Stimulated activated naive CD8-positive, alpha-beta T cell treated with anti-CD3 and anti-CD28 coated beads, Interleukin-15, Interleukin-2, amounts not matched to agents 100 U/mL and 50 U/mL, for 24 hours (primary cell): Measurements from ENCODE around the gene KAT14.
A peak's percentile ranks its signal among the peaks of the same experiment; 100 is the strongest.
"Not testable (repeated sequence)": the region's sequence is repeated elsewhere in the genome, so short reads cannot be mapped to it uniquely, and the experiment has no call there.

Experiments used
- ATAC-seq: fragments of 150-1000 bp; cut with Tn5 transposase; one replicate; pipeline ENCODE4 v1.10.0; 2021
- DNase-seq: peaks from one replicate; pipeline ENCODE4 v3.0.0; 2021

KAT14 gene

DNA sequence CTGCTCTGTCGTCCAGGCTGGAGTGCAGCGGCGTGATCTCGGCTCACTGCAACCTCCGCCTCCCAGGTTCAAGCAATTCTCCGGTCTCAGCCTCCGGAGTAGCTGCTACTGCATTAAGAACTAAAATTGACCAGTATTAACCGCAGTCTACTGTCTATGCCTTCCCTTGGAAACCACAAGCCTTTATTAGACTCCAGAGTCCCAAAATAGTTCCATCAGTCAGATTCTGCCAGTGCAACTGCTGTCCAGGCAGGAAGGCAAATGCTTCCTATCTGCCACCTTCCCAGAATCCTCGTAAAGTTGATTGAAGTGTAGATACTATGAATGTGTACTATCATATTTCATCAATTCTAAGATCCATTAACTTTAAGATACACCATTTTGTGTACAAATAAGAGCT is 16.7 kb downstream of the KAT14 start:
- ATAC-seq (no peak), DNase-seq (no peak)

DNA sequence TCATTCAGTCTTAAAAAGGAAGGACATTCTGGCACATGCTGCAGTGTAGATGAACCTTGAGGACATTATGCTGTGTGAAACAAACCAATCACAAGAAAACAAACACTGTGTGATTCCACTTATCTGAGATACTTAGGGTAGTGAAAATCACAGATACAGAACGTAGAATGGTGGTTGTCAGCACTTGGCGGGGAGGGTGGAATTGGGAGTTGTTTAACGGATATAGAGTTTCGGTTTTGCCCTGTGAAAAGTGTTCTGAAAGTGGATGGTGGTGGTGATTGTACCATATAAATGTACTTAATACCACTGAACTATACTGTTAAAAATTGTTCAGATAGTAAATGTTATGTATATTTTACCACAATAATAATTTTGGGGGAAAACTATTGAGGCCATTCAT is 18.4 kb downstream of the KAT14 start:
- no peak for ATAC-seq
- DNase-seq: no peak

DNA sequence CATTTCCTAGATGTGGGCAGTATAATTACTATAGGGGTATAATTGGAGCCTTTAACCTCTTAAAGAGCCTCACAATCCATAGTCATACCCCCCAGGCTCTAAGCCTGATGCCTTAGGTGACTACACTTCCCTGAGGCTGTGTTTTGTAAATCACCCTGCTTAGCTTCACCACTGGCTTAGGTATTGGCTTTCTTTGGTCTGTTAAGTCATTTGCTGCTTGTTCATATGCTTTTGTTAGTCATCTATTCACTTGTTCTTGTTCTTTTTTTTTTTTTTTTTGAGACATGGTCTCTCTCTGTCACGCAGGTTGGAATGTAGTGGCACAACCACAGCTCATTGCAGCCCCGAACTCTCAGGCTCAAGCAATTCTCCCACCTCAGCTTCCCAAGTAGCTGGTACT is 26.7 kb downstream of the KAT14 start:
- DNase-seq (no peak), ATAC-seq (no peak)

DNA sequence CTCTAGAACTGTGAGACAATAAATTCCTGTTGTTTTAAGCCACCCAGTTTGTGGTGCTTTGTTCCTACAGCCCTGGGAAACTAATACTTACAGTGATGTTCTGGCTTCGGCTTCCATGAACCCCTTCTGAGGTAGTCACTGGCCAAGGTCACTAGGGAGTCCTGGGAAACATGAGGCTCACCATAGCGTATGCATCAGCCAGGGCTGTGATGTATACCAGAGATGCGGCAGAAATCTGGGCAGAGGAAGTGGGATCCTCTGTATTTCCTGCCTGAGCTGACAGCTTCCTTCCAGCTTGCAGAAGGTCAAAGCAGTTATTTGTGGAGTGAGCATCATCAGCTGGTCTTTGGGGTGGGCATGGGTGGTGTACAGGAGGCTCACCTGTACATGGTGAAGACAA is 27.9 kb downstream of the KAT14 start:
- DNase-seq: no peak
- ATAC-seq: peak; percentile 40

DNA sequence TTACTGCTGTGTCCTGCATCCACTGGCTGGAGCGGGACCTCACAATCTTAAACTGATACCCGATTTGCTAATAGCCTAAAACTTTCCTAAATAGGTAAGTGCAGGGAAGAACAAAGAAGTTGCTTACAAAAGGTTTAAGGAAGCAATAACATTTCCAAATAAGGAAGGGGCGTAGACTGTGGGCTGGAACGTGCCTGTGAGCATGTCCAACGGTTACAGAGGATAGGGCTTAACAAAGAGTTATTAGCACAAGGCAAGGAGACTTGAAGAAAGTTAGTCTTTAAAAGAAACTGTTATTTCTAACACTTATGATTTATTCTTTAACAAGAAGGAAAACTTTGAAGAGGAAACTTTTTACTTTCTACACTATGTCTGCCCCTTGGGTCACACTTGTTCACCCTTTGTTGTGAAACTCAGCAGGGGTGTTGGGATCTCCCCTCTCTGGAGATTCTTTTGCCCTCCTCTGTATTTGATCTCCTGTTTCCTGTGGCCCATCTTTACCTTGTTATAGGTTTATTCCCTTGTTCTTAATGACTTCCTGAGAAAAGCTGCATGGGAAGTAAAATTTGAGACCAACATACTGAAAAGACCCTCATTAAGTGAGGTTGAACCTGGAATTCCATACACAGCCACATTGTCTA is 28.7 kb downstream of the KAT14 start:
- no peak for ATAC-seq
- no peak for DNase-seq

DNA sequence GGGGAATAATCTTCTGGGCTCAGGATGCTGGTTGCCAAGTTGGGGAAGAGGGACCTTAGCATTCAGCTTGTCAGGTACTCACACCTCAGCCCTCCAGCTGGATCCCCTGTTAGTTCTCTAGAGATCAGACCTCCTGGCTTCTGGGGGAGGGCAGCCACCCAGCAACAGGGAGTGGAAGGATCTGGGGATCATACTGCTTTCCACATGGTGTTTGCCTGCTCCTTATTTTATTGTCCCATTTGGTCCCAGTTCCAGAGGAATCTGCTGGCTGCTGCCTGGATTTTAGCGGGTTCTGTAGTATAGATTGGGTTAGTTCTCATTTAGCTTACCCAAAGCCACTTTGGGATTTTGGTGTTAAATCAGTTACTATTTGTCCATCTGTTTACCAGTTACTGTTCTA is 29.3 kb downstream of the KAT14 start:
- no peak for ATAC-seq

DNA sequence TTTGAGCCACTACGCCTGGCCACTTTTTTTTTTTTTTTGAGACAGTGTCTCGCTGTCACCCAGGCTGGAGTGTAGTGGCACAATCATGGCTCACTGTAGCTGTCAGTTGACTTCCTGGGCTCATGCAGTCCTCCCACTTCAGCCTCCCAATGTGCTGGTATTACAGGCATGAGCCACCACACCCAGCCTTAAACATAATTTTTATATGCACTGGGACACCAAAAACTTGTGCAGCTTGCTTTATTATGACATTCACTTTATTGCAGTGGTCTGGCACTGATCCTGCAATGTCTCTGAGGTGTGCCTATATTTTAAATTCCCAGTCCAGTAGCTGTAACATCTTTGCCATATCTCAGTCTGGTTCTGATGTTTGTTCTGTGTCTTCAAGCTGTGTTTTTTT is 34.7 kb downstream of the KAT14 start:
- ATAC-seq (no peak), DNase-seq (no peak)

More for the DNA sequence above, 29.3 kb downstream of the KAT14 start:
- no peak for DNase-seq

DNA sequence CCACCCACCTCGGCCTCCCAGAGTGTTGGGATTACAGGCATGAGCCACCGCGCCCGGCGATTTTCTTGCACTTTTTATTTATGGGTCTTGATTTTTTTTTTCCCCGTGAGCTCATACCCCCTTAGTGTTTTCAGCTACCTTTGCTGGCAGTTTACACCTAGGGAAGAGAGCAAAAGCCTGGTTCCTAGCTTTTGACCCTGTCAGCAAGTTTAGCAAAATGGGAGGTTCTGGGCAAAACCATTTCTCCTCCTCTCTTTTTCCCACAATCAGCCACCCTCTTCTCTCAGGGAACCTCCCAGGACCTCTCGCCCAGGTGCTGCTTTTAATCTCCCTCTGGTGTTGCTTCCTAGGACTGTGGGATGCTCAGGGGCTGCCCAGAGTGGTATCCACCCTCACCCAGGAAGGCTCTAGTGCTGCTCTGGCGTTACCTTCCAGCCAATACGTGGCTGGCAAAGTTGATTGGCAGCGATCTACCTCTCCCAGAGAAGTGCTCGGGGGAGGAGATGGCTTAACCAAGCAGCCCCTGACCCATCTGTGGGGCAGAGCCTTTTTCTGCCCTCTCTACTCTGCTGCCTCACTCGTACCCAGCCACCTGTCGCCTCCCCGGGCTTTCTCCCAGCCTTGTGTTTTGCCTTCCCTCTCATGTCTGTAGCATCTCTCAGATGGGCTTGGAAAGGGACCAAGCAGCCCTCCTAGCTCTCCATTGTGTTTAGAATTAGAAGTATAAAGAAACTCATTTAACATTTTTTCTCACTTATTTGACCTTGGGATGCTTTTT is 37.4 kb downstream of the KAT14 start:
- no peak for ATAC-seq
- no peak for DNase-seq

DNA sequence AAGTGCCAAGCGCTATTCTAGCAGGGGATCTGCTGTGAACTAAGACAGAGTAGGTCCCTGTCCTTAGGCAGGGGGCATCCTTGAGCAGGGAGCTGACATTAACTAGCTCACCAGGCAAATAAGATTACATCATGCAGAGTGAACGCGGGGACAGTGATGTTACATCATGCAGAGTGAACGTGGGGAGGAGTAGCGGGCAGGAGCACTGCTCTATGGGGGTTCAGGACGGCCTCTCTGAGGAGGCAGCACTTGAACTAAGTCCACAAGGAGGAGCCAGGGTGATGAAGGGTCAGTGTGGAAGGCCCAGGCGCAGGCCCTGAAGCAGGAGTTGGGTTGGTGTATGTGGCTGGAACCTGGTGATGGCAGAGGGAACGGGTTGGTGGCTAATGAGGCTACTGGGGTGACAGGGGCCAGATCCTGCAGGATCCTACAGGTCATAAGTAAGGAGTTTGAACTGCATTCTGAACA is 38.7 kb downstream of the KAT14 start:
- ATAC-seq: no peak

DNA sequence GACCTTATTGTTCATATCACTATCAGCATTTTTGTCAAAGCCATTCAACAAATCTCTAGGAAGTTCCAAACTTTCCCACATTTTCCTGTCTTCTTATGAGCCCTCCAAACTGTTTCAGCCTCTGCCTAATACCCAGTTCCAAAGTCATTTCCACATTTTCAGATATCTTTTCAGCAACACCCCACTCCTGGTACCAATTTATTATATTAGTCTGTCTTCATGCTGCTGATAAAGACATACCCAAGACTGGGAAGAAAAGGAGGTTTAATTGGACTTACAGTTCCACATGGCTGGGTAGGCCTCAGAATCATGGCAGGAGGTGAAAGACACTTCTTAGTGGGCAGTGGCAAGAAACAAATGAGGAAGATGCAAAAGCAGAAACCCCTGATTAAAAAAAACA is 42.7 kb downstream of the KAT14 start:
- not testable (repeated sequence) for DNase-seq, ATAC-seq

More for the DNA sequence above, 38.7 kb downstream of the KAT14 start:
- DNase-seq: no peak

DNA sequence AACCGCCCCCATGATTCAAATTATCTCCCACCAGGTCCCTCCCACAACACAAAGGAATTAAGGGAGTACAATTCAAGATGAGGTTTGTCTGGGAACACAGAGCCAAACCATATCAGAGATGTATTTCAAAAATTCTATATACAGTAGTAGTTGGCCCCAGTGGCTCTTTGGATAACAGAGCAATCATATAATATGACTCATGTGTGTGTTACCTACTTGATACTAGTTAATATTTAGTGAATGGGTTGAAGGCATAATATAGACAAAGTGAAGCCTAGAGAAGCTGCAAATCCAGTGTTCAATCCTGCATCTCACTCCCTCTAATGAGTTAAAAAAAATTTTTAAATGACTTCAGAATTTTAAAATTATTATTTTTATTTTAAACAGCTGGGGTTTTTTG is 43.2 kb downstream of the KAT14 start:
- ATAC-seq (no peak), DNase-seq (no peak)

DNA sequence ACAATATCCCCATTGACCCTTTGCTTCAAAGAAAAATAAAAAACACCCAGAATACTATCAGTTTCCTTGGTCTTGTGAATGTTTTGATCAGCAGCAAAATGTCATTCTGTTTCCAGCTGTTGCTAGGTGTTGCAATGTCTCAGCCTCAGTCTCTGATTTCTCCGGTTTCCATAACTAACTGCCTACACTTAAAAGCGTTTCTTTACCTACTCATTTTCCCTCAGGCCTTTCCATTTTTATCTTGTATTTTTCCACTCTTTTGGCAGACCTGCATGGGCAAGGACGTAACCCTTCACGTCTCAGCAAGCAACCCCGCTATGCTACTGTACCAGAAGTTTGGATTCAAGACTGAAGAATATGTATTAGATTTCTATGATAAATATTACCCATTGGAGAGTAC is 49.4 kb downstream of the KAT14 start:
- ATAC-seq: no peak
- no peak for DNase-seq

DNA sequence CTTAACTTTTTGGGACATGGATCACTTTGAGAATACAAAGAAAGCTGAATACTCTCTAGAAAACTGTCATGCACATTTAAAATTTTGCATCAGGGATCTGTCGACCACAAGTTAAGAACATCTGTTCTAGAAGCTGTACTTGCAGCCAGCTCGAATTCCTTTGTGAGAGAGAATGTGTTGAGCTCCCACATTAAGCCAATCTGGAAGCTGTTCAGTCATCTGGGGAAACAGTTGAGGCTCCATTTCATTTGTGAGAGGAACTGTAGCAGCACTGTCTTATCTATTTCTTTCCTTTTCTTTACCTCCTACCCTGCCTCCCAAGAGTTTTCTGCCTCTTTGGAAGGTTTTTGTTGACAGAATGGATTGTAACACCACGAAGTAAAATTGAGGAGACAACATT is 50.8 kb downstream of the KAT14 start:
- ATAC-seq (no peak), DNase-seq (no peak)

DNA sequence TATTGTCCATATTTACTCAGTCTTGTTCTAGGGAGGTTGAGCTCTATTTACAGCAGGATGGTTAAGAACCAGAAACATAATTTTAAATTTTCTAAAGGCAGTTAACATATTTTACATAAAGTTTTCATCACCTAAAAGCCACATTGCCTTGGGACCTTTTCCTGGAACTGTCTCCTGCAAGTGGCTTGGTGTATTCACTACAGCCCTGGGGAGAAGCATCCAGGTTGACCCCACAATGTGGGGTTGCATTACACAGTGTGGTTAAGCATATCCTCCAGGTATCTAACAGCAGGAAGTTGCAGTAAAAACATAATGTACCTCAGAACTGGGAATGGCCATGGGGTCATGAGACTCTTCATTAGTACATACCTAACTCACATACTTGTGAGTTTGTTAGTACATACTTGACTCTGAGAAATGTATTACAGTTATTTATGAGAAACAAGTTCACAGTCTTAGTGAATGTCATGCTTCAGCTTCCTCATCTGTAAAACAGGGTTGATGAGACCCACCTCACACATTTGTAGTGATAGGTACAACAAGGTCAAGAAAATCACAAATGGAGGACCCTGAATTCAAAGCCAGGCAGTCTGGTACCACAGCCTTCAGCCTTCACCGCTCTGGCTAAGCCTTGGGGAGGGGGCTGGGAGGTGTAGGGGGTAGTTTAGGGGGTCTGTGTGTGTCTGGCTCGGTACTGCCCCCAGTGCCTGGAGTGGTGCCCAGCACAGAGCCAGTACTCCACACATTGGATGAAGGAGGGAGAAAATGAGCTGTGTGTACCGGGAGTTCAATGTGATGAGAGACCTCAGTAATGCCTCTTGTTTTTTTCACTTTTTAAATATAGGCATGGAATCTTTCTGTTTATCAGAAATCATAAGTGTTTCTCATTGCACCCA is 52.9 kb downstream of the KAT14 start:
- no peak for ATAC-seq
- no peak for DNase-seq

DNA sequence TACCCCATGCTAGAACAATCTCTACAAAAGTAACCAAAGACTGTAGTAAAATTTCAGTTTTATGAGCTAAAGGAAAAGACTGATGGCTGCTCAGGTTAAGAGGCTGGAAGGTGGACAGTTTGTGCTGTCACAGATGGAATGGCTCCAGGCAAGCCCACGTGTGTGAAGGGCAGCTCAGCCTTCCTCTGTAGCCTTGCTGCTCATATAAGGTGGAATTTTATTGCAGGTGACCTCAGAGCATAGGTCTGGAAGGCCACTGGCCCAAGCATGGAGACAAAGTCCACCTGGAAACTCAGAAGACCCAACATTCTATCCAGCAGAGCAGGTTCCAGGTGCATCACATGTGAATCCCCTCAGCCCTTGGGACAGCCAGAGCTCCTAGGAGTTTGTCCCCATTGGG is 53.6 kb downstream of the KAT14 start:
- DNase-seq (no peak), ATAC-seq (no peak)

DNA sequence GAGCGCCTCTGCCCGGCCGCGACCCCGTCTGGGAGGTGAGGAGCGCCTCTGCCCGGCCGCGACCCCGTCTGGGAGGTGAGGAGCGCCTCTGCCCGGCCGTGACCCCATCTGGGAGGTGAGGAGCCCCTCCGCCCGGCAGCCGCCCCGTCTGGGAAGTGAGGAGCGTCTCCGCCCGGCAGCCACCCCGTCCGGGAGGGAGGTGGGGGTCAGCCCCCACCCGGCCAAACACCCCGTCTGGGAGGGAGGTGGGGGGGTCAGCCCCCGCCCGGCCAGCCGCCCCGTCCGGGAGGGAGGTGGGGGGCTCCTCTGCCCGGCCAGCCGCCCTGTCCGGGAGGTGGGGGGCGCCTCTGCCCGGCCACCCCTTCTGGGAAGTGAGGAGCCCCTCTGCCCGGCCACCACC is 56.8 kb downstream of the KAT14 start:
- ATAC-seq, DNase-seq: not testable (repeated sequence)

DNA sequence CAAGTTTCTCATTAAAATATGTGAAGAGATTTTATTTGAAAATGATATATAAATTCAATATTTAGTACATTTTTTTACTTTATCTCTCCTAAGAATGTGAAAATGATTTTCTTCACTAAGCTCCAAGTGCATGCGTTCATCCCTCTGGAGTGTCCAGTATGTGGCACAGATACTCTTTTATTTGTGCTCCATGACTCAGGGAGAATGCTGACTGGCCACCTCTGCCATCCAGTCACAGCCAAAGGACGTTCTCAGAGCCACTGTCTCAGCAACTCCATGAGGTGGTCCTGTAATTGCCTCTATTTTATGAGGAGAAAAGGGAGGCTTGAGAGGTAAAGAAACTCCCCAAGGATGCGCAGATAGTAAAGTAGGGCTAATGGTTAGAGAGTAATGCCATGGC is 58.3 kb downstream of the KAT14 start:
- DNase-seq: no peak
- ATAC-seq: no peak

DNA sequence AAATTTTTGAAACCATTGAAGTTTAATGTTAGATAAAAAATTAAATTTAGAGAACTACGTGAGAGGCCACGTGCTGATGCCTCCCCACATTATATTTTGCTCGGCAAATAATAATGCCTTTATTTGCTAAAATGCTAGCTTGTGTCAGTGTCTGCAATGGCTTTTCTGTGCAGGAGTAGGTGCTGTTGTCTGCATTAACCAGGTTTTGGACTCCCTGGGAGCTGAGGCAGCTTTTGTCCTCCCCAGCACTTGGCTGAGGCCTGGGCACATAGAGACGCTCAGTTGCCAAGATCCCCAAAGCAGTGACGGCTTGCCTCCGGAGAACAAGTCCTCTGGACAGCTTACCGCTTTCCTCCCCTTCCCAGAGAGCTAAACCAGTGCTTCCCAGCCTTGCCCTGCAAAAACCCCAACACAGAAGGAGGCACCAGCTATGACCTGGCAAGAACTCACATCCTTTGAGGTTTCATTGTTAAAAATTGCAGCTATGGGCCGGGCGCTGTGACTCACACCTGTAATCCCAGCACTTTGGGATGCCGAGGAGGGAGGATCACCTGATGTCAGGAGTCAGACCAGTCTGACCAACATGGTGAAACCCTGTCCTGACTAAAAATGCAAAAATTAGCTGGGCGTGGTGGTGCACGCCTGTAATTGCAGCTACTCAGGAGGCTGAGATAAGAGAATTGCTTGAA is 59.9 kb downstream of the KAT14 start:
- no peak for DNase-seq
- no peak for ATAC-seq

DNA sequence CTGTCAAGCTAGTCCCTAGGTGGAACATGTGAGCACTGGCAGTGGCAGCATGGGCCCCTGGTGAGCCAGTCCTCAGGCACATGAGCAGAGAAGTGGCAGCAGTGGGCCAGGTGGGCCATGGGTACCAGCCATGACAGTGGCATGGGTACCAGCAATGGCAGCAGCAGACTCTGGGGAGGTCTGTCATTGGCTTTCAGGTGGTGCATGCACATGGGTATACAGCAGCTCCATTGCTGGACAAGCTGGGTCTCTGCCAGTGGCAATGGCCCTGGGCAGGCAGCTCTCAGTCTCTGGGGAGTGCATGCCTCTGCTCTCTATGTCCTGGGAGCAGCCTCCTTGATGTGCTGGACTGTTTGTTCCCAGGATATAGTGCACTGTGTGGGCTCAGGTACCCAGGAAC is 65.3 kb downstream of the KAT14 start:
- ATAC-seq (no peak), DNase-seq (no peak)

DNA sequence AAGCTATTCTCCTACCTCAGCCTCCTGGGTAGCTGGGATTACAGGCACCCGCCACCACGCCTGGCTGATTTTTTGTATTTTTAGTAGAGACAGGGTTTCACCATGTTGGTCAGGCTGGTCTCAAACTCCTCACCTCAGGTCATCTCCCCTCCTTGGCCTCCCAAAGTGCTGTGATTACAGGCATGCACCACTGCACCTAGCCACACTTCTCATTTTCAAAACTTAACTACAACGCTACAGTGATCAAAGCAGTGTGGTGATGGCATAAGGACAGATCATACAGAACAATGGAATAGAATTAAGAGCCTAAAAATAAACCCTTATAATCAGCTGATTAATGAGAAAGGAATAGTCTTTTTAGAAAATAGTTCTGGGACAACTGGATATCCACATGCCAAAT is 66.0 kb downstream of the KAT14 start:
- not testable (repeated sequence) for DNase-seq, ATAC-seq

DNA sequence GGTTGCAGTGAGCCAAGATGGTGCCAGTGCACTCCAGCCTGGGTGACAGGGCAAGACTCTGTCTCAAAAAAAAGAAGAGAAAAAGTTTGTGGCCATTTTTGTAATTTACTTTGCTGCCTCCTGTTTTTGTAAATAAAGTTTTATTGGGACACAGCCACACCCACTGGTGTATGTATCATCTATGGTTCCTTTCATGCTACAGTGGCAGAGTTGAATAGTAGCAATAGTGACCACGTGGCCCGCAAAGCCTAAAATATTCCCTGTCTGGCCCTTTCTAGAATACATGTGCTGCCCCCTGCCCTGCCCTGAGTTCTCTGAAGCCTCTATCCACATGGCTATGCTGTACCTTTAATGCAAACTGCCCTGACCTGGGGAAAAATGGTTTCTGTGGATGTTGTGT is 75.3 kb downstream of the KAT14 start:
- no peak for ATAC-seq
- DNase-seq: no peak

DNA sequence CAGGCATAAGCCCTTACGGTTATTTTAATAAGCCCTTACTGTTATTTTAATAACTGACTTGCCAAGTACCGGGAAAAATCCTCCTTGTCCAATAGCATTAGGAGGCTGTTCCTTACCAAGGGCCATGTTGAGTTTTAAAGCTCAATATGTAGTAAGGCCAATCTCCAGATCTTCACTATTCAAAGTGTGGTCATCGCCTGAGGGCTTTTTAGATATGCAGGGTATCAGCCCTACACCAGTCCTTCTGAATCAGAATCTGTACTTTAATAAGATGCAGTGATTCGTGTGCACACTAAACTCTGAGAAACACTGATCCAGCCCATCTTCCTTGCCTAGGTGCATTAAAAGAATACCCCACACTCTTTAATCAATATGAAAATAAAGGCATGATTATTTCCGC is 77.9 kb downstream of the KAT14 start:
- DNase-seq: no peak
- no peak for ATAC-seq
